Posterior vena cava (tissue), 2 donors: Measurements from ENCODE around the gene TFCP2L1. TPM values are rescaled to one million over a fixed set of nuclear protein-coding genes. Genes with fewer than 3 reads are reported as not detected.

Experiments
- DNase-seq: peaks from one replicate; pipeline ENCODE4 v3.0.0-alpha.2; 2020; ENCODE audit warnings: low spot score
- intact Hi-C, 2 donors: fragments of 100-400 bp; cut with DNase I; formaldehyde crosslinking; loops; one replicate each; pipeline versions ENCODE4 v1.14.1 to v1.14.2; 2022 to 2023
- total RNA-seq, 2 donors: library from RNA; stranded (reverse); fragmentation: NEBNext Ultra II Directional; extraction: Animal tissue kit (Norgen Biotek cat#: 25700); gene quantifications; one replicate each; pipeline ENCODE4 v1.2.1, GENCODE V29; 2021
- donor health status: DM: yes; HTN: yes; CAD: no.
- donor health status: DM: yes; HTN: yes; CAD: no.

The TFCP2L1 gene
- total RNA-seq, 2 donors from 2014 or later = 0.29 to 2.3 TPM

GRCh38 chr2:121247534-121247933 is 37.5 kb downstream of the TFCP2L1 start:
- intact Hi-C loops = no loop called here
- DNase-seq = no peak

GRCh38 chr2:121246704-121247255 is 38.2 kb downstream of the TFCP2L1 start:
- DNase-seq = peak; percentile 44
- intact Hi-C loops = no loop called here

GRCh38 chr2:121245913-121246312 is 39.1 kb downstream of the TFCP2L1 start:
- intact Hi-C loops = no loop called here
- peak; percentile 72 for DNase-seq

GRCh38 chr2:121245120-121245820 is 39.7 kb downstream of the TFCP2L1 start:
- intact Hi-C loops = no loop called here
- peak; percentile 65 for DNase-seq

- intact Hi-C loops = no loop called here
Observed at GRCh38 chr2:121244616-121245015, 40.4 kb downstream of the TFCP2L1 start.

GRCh38 chr2:121243821-121244460 is 41.1 kb downstream of the TFCP2L1 start:
- peak; percentile 71 for DNase-seq
- intact Hi-C loops = no loop called here

More at GRCh38 chr2:121244616-121245015, 40.4 kb downstream of the TFCP2L1 start:
- peak; percentile 41 for DNase-seq

- intact Hi-C loops = no loop called here
- peak; percentile 60 for DNase-seq
Observed at GRCh38 chr2:121242976-121243375, 42.0 kb downstream of the TFCP2L1 start.

GRCh38 chr2:121242175-121242875 is 42.7 kb downstream of the TFCP2L1 start:
- intact Hi-C loops = no loop called here
- DNase-seq = peak; percentile 53

- intact Hi-C loops = no loop called here
- peak; percentile 14 for DNase-seq
Observed at GRCh38 chr2:121241466-121241865, 43.5 kb downstream of the TFCP2L1 start.

- DNase-seq = no peak
- intact Hi-C loops = no loop called here
Observed at GRCh38 chr2:121240436-121240835, 44.6 kb downstream of the TFCP2L1 start.

GRCh38 chr2:121239969-121240368 is 45.0 kb downstream of the TFCP2L1 start:
- DNase-seq = no peak

GRCh38 chr2:121239471-121239870 is 45.5 kb downstream of the TFCP2L1 start:
- peak; percentile 60 for DNase-seq

More at GRCh38 chr2:121239969-121240368, 45.0 kb downstream of the TFCP2L1 start:
- intact Hi-C loops = no loop called here

GRCh38 chr2:121238828-121239227 is 46.2 kb downstream of the TFCP2L1 start:
- peak; percentile 32 for DNase-seq
- intact Hi-C loops = no loop called here

More at GRCh38 chr2:121239471-121239870, 45.5 kb downstream of the TFCP2L1 start:
- intact Hi-C loops = no loop called here

- peak; percentile 63 for DNase-seq
- intact Hi-C loops = no loop called here
Observed at GRCh38 chr2:121237980-121238665, 46.9 kb downstream of the TFCP2L1 start.

GRCh38 chr2:121237336-121237979 is 47.5 kb downstream of the TFCP2L1 start:
- intact Hi-C loops = no loop called here
- DNase-seq = peak; percentile 74

GRCh38 chr2:121236650-121237180 is 48.3 kb downstream of the TFCP2L1 start:
- intact Hi-C loops = no loop called here
- peak; percentile 50 for DNase-seq

GRCh38 chr2:121236101-121236640 is 48.8 kb downstream of the TFCP2L1 start:
- DNase-seq = peak; percentile 58
- intact Hi-C loops = no loop called here

- intact Hi-C loops = no loop called here
- DNase-seq = peak; percentile 6
Observed at GRCh38 chr2:121235542-121235941, 49.5 kb downstream of the TFCP2L1 start.
